HEK293 (cell line): ENCODE data around the gene ZNF782.

Experiments used
- CTCF ChIA-PET: fragments of 350-600 bp; formaldehyde crosslinking; extraction: SDS; loops from one replicate; lab custom pipeline; 2021; ENCODE audit warnings: antibody characterized with exemption; lab: Yijun Ruan, JAX
- POLR2A ChIA-PET: fragments of 300-600 bp; formaldehyde crosslinking; extraction: SDS; loops from one replicate; lab custom pipeline; 2020; ENCODE audit warnings: antibody characterized with exemption, inconsistent platforms; lab: Yijun Ruan, JAX
- H3K27ac ChIP-seq: fragments of 200-500 bp; sonication (Bioruptor generic); 2 replicates; pipeline ENCODE4 v1.5.1; 2014; ENCODE audit warnings: low read depth, low read length, control low read depth, inconsistent platforms; ENCODE audit errors: extremely low read depth
- H3K36me3 ChIP-seq, 2 experiments: fragments of 200-500 bp in 1 of 2; sonication (Bioruptor generic) in 1 of 2; 1 replicate in 1 of 2; 2 replicates in 1 of 2; pipeline ENCODE4 v1.5.1; 2014 to 2017; ENCODE audit warnings: inconsistent platforms in 2 of 2, low read length in 2 of 2; ENCODE audit not compliant: control insufficient read depth in 2 of 2, insufficient read depth in 1 of 2
- H3K4me1 ChIP-seq: fragments of 200-500 bp; sonication (Bioruptor generic); 2 replicates; pipeline ENCODE4 v1.5.1; 2014; ENCODE audit warnings: mild to moderate bottlenecking, low read length, inconsistent platforms; ENCODE audit not compliant: control insufficient read depth, insufficient read depth
- H3K4me3 ChIP-seq: 2 replicates; pipeline ENCODE4 v1.5.1; 2011; ENCODE audit warnings: low read depth, mild to moderate bottlenecking, control low read depth, low read length, moderate library complexity
- H3K9me3 ChIP-seq: fragments of 200-500 bp; sonication (Bioruptor generic); 2 replicates; pipeline ENCODE4 v1.5.1; 2014; ENCODE audit warnings: low read depth, low read length, inconsistent platforms; ENCODE audit not compliant: control insufficient read depth, insufficient read depth
- ATF2 ChIP-seq: fragments of 450-650 bp; formaldehyde crosslinking; IDR thresholded peaks from 2 replicates; pipeline ENCODE4 v1.5.1; 2016; ENCODE audit warnings: missing biosample characterization, missing genetic modification characterization, low read depth
- FEZF1 ChIP-seq: fragments of 450-650 bp; formaldehyde crosslinking; IDR thresholded peaks from 2 replicates; pipeline ENCODE4 v1.5.1; 2016; ENCODE audit warnings: missing biosample characterization, missing genetic modification characterization
- KLF1 ChIP-seq: fragments of 450-650 bp; formaldehyde crosslinking; IDR thresholded peaks from 2 replicates; pipeline ENCODE4 v1.5.1; 2016; ENCODE audit warnings: missing biosample characterization, missing genetic modification characterization
- MEIS1 ChIP-seq: sonication (generic); formaldehyde crosslinking; IDR thresholded peaks from 2 replicates; pipeline ENCODE4 v1.8.1; 2022; ENCODE audit warnings: missing genetic modification reagents, mild to moderate bottlenecking, borderline replicate concordance
- ZBTB44 ChIP-seq: fragments of 450-650 bp; IDR thresholded peaks from 2 replicates; pipeline ENCODE4 v1.5.1; 2018; ENCODE audit warnings: missing biosample characterization, mild to moderate bottlenecking, missing genetic modification characterization
- ZNF140 ChIP-seq: fragments of 450-650 bp; formaldehyde crosslinking; IDR thresholded peaks from 2 replicates; pipeline ENCODE4 v1.5.1; 2016; ENCODE audit warnings: missing biosample characterization, missing genetic modification characterization
- ZNF148 ChIP-seq: fragments of 450-650 bp; formaldehyde crosslinking; IDR thresholded peaks from 2 replicates; pipeline ENCODE4 v1.5.0; 2017; ENCODE audit warnings: missing biosample characterization, missing genetic modification characterization, borderline replicate concordance
- ZNF473 ChIP-seq: fragments of 450-650 bp; formaldehyde crosslinking; IDR thresholded peaks from 2 replicates; pipeline ENCODE4 v1.5.1; 2017; ENCODE audit warnings: missing biosample characterization, missing genetic modification characterization
- ZNF560 ChIP-seq: fragments of 450-650 bp; formaldehyde crosslinking; IDR thresholded peaks from 2 replicates; pipeline ENCODE4 v1.5.1; 2017; ENCODE audit warnings: missing biosample characterization, missing genetic modification characterization, borderline replicate concordance
- ZNF704 ChIP-seq: fragments of 450-650 bp; formaldehyde crosslinking; IDR thresholded peaks from 2 replicates; pipeline ENCODE4 v1.5.1; 2016; ENCODE audit warnings: missing biosample characterization, missing genetic modification characterization

ZNF782 gene

GRCh38 chr9:96875461-96876142 is 21.3 kb upstream of the ZNF782 start (continued):
- TF ChIP-seq ZNF704 (tag by site-specific recombination): no peak

- H3K4me1 ChIP-seq: no peaks in the 10 kb centered on the region
- TF ChIP-seq FEZF1 (tag by site-specific recombination) (0 out of 2 replicates have a peak, but pooled peaks have one; percentile 12), ZNF560 (tag by site-specific recombination) (no peak), ZNF148 (no peak), MEIS1 (CRISPR knock-in tag) (no peak), KLF1 (tag by site-specific recombination) (no peak), ZBTB44 (tag by site-specific recombination) (no peak), ZNF140 (tag by site-specific recombination) (no peak)
- ChIA-PET CTCF (interaction anchor here (0.7 to 10.3 kb wide), 9 partner anchors 8 to 52 kb away, joined by 3 to 67 read pairs (median 5); partner anchors contain the start of gene ZNF782), POLR2A (interaction anchor here (0.6 to 2.0 kb wide), 8 partner anchors 15 to 425 kb away, joined by 4 to 15 read pairs (median 5); partner anchors contain the start of genes HABP4 and ZNF782)
- H3K9me3 ChIP-seq: no peaks in the 10 kb centered on the region
- H3K27ac ChIP-seq: no peak overlapping the region; the same call in 1 of the 2 replicates
- no peaks in the 10 kb centered on the region for H3K36me3 ChIP-seq
- peak overlapping the region; percentile 62 for H3K4me3 ChIP-seq
These were observed 20.7 kb upstream of the ZNF782 start for GRCh38 chr9:96874947-96875460.

- TF ChIP-seq ATF2: 0 out of 2 replicates have a peak, but pooled peaks have one; percentile 16
- TF ChIP-seq ZNF473 (tag by site-specific recombination): no peak
- no peak overlapping the region for H3K4me3 ChIP-seq
- H3K9me3 ChIP-seq: no peaks in the 10 kb centered on the region
- H3K4me1 ChIP-seq: no peaks in the 10 kb centered on the region
- no peaks in the 10 kb centered on the region for H3K36me3 ChIP-seq
- CTCF ChIA-PET: interaction anchor here (0.6 to 10.3 kb wide), 4 partner anchors 10 to 436 kb away, joined by 3 to 67 read pairs (median 8); partner anchors contain the start of gene ZNF782
- H3K27ac ChIP-seq: no peak overlapping the region
- POLR2A ChIA-PET: interaction anchor here (1.3 to 2.0 kb wide), 4 partner anchors 16 to 347 kb away, joined by 4 to 15 read pairs (median 6); partner anchors contain the start of gene ZNF782
These were observed 20.0 kb upstream of the ZNF782 start for GRCh38 chr9:96874201-96874785.
